ENCODE data around the gene SS18L1. TPM values are rescaled to one million over a fixed set of nuclear protein-coding genes. Genes with fewer than 3 reads are reported as not detected.

SS18L1 gene
- polyA plus RNA-seq, 1 of the 3 experiments (the other 2 are of a cell fraction): 10.7 TPM

DNA sequence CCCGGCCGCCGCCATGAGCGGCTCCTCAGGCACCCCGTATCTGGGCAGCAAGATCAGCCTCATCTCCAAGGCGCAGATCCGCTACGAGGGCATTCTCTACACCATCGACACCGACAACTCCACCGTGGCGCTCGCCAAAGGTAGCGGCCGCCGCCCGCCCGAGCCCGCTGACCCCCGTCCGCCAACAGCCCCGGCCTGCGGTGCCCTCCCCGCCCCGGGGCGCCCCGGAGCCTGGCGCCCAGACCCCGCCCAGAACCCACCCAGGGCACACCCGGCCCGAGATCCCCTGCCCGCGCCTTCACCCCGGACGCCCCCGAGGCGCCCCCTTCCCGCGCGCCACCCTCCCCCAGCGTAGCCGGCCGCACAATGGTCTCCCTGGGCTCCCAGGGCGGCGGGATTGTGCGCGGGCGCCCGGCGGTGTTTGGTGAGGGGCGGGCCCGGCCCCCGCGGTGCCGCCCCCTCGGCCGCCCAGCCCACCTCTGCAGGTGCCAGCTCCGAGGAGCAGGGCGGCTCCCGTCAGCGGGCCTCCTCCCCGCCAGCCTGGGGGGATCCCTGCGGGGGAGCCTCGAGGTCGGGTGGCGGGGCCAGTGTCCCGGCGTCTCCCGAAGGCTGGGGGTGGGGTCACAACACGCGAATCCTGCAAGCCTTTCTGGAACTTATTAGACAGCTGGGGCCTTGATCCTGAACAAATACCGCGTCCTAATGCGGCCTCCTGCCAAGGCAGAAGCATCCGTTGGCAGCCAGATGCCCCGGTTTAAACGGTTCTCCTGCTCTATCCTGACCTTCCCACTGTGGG lies 20.7 kb upstream of the SS18L1 start (continued):
- TF ChIP-seq, protein P1, sequence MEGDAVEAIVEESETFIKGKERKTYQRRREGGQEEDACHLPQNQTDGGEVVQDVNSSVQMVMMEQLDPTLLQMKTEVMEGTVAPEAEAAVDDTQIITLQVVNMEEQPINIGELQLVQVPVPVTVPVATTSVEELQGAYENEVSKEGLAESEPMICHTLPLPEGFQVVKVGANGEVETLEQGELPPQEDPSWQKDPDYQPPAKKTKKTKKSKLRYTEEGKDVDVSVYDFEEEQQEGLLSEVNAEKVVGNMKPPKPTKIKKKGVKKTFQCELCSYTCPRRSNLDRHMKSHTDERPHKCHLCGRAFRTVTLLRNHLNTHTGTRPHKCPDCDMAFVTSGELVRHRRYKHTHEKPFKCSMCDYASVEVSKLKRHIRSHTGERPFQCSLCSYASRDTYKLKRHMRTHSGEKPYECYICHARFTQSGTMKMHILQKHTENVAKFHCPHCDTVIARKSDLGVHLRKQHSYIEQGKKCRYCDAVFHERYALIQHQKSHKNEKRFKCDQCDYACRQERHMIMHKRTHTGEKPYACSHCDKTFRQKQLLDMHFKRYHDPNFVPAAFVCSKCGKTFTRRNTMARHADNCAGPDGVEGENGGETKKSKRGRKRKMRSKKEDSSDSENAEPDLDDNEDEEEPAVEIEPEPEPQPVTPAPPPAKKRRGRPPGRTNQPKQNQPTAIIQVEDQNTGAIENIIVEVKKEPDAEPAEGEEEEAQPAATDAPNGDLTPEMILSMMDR (IDR thresholded peaks at IDR 0.05): no peak

DNA sequence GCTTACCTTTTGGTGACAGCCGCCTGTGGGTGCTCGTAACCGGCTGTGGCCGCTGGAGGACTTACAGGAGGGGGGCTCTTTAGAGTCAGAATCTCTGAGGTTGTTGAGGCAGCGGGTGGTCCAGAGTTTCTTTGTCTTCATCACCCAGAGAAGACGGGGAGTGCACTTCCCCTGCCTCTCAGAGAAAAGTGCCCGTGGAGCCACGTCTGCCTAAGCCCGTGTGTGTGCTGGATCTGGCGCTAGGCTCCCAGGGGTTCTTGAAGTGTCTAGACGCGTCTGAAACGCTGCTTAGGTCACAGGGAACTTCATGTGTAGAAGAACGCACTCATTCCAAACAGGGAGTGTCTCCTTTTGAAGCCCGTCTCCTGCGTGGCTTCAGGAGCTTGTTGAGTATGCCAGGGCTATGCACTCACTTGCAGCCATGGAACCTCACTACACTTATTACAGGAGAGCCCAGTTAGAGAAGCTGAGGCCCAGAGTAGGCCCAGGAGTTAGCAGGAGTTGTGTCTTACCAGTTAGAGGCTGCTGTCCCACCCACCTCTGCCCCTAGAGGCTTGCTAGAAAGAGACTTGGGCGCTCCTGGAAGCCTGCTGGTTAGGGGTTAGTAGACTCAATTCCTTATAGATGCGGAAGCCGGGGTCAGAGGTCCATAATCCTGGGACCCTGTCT lies 20.0 kb upstream of the SS18L1 start:
- H3K4me1 ChIP-seq (ENCODE audit: control insufficient read depth in 1 of 2, insufficient read depth in 2 of 2, low read depth in 1 of 2, low read length in 1 of 2): peaks cover 9 to 15% of the 10 kb centered on the region in 2 experiments; a peak in 3 of 4 replicates
- peaks cover 38% of the 10 kb centered on the region for H4K20me1 ChIP-seq (ENCODE audit: insufficient read depth)
- H3K9ac ChIP-seq: peak overlapping the region; percentile 70
- peaks cover 6% of the 10 kb centered on the region for H3F3A ChIP-seq (replicated peaks; ENCODE audit: insufficient read depth)
- peak overlapping the region; percentile 98 for H3K4me2 ChIP-seq
- peaks cover 51% of the 10 kb centered on the region for H3K79me2 ChIP-seq (ENCODE audit: insufficient read depth)
- H3K27me3 ChIP-seq (ENCODE audit: insufficient read depth): no peaks in the 10 kb centered on the region
- H3K9me2 ChIP-seq: no peaks in the 10 kb centered on the region
- no peaks in the 10 kb centered on the region for H3K9me3 ChIP-seq
- H3K4me3 ChIP-seq (ENCODE audit: low read depth in 2 of 2, low read length in 1 of 2): peak overlapping the region; percentile 78 to 82
- 53% methylated on average over 17 of the region's 19 CpGs for WGBS (ENCODE audit: low lambda C conversion rate)
- peaks cover 26 to 37% of the 10 kb centered on the region in 2 experiments for H3K36me3 ChIP-seq (replicated peaks in 1 of 2; ENCODE audit: control insufficient read depth in 1 of 2, insufficient read depth in 2 of 2, low read length in 1 of 2)
- ChIA-PET CTCF (interaction anchor here (1.0 to 6.2 kb wide), 7 partner anchors 10 to 113 kb away, joined by 3 to 44 read pairs (median 4); partner anchors contain the start of genes PSMA7 and SS18L1), POLR2A (interaction anchor here (1.2 to 3.8 kb wide), 2 partner anchors 57 to 59 kb away, joined by 3 to 41 read pairs; partner anchors contain the start of gene TAF4)
- DNase-seq: no peak
- H3K27ac ChIP-seq (ENCODE audit: low read depth in 2 of 2, low read length in 1 of 2): peak overlapping the region; percentile 36 to 87; a peak in 2 of 4 replicates
- no peak overlapping the region for H2AFZ ChIP-seq (ENCODE audit: low read depth)
- TF ChIP-seq, protein P1 (IDR thresholded peaks at IDR 0.05): peak; percentile 19; the same call in 1 of the 2 replicates
- TF ChIP-seq POLR2AphosphoS5 (IDR thresholded peaks at IDR 0.05; ENCODE audit: low read depth, low read length): no peak

- H2AFZ ChIP-seq (ENCODE audit: low read depth): no peak overlapping the region
- TF ChIP-seq TAF1 (IDR thresholded peaks at IDR 0.05; ENCODE audit: borderline replicate concordance, low read depth, low read length): no peak
- TF ChIP-seq, protein P2, sequence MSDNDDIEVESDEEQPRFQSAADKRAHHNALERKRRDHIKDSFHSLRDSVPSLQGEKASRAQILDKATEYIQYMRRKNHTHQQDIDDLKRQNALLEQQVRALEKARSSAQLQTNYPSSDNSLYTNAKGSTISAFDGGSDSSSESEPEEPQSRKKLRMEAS (IDR thresholded peaks at IDR 0.05; ENCODE audit: low read depth): no peak
- TF ChIP-seq NFIC (IDR thresholded peaks at IDR 0.05; ENCODE audit: borderline replicate concordance): no peak
- no peak for TF ChIP-seq RCOR1 (IDR thresholded peaks at IDR 0.05; ENCODE audit: low read length)
- TF ChIP-seq CHD2 (IDR thresholded peaks at IDR 0.05; ENCODE audit: low read length, partially characterized antibody): no peak
- no peak for TF ChIP-seq RFX5 (IDR thresholded peaks at IDR 0.05; ENCODE audit: low read length)
- TF ChIP-seq RXRA (IDR thresholded peaks at IDR 0.05; ENCODE audit: borderline replicate concordance, low read depth): no peak
- TF ChIP-seq, protein P3, sequence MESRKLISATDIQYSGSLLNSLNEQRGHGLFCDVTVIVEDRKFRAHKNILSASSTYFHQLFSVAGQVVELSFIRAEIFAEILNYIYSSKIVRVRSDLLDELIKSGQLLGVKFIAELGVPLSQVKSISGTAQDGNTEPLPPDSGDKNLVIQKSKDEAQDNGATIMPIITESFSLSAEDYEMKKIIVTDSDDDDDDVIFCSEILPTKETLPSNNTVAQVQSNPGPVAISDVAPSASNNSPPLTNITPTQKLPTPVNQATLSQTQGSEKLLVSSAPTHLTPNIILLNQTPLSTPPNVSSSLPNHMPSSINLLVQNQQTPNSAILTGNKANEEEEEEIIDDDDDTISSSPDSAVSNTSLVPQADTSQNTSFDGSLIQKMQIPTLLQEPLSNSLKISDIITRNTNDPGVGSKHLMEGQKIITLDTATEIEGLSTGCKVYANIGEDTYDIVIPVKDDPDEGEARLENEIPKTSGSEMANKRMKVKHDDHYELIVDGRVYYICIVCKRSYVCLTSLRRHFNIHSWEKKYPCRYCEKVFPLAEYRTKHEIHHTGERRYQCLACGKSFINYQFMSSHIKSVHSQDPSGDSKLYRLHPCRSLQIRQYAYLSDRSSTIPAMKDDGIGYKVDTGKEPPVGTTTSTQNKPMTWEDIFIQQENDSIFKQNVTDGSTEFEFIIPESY (IDR thresholded peaks at IDR 0.05; ENCODE audit: borderline replicate concordance, low read depth): no peak
- no peak for TF ChIP-seq EZH2phosphoT487 (IDR thresholded peaks at IDR 0.05; ENCODE audit: borderline replicate concordance, low read depth)
- TF ChIP-seq EP300 (IDR thresholded peaks at IDR 0.05; ENCODE audit: borderline replicate concordance in 1 of 2, low read depth in 1 of 2, low read length in 1 of 2): no peak
- TF ChIP-seq SIN3A (IDR thresholded peaks at IDR 0.05; ENCODE audit: borderline replicate concordance, low read depth, low read length): no peak
- no peak for TF ChIP-seq FOSL2 (IDR thresholded peaks at IDR 0.05; ENCODE audit: borderline replicate concordance, low read depth)
- TF ChIP-seq YY1 (IDR thresholded peaks at IDR 0.05; ENCODE audit: low read depth): no peak
- TF ChIP-seq GATA2 (CRISPR knock-in tag; IDR thresholded peaks at IDR 0.05): no peak
Observed at GRCh38 chr20:62126141-62126540, 17.4 kb upstream of the SS18L1 start.

More at GRCh38 chr20:62126141-62126540, 17.4 kb upstream of the SS18L1 start:
- H3K9me3 ChIP-seq: no peaks in the 10 kb centered on the region
- WGBS (ENCODE audit: low lambda C conversion rate): 96% methylated on average over 19 of the region's 20 CpGs
- ChIA-PET POLR2A (interaction anchor here (0.6 kb wide), 1 partner anchor 41 kb away, joined by 4 read pairs; no protein-coding TSS in a partner anchor), CTCF (interaction anchor here (1.2 to 6.2 kb wide), 4 partner anchors 10 to 115 kb away, joined by 3 to 44 read pairs (median 13); no protein-coding TSS in a partner anchor)
- H4K20me1 ChIP-seq (ENCODE audit: insufficient read depth): peaks cover 43% of the 10 kb centered on the region
- no peak overlapping the region for H3K4me2 ChIP-seq
- H3K27ac ChIP-seq (ENCODE audit: low read depth in 2 of 2, low read length in 1 of 2): no peak overlapping the region
- no peaks in the 10 kb centered on the region for H3K27me3 ChIP-seq (ENCODE audit: insufficient read depth)
- peaks cover 9 to 15% of the 10 kb centered on the region in 2 experiments; a peak in 3 of 4 replicates for H3K4me1 ChIP-seq (ENCODE audit: control insufficient read depth in 1 of 2, insufficient read depth in 2 of 2, low read depth in 1 of 2, low read length in 1 of 2)
- no peak overlapping the region for H3K9ac ChIP-seq
- peaks cover 59% of the 10 kb centered on the region for H3K79me2 ChIP-seq (ENCODE audit: insufficient read depth)
- peaks cover 4% of the 10 kb centered on the region for H3F3A ChIP-seq (replicated peaks; ENCODE audit: insufficient read depth)
- no peak overlapping the region for H3K4me3 ChIP-seq (ENCODE audit: low read depth in 2 of 2, low read length in 1 of 2)
- H3K36me3 ChIP-seq (replicated peaks in 1 of 2; ENCODE audit: control insufficient read depth in 1 of 2, insufficient read depth in 2 of 2, low read length in 1 of 2): peaks cover 38 to 61% of the 10 kb centered on the region in 2 experiments
- no peaks in the 10 kb centered on the region for H3K9me2 ChIP-seq
- DNase-seq: no peak

All from SK-N-SH (cell line).